HEK293T (cell line): ENCODE data around the gene OR7C2.

Experiments used
- BHLHE40 ChIP-seq: fragments of 450-650 bp; IDR thresholded peaks from 2 replicates; pipeline ENCODE4 v1.6.1; 2016; ENCODE audit warnings: mild to moderate bottlenecking, moderate library complexity, borderline replicate concordance
- NFRKB ChIP-seq: fragments of 450-650 bp; IDR thresholded peaks from 2 replicates; pipeline ENCODE4 v1.6.1; 2016; ENCODE audit warnings: mild to moderate bottlenecking, moderate library complexity
- SUZ12 ChIP-seq: fragments of 450-650 bp; IDR thresholded peaks from 2 replicates; pipeline ENCODE4 v1.6.1; 2016; ENCODE audit warnings: mild to moderate bottlenecking
- ZNF384 ChIP-seq: fragments of 450-650 bp; IDR thresholded peaks from 2 replicates; pipeline ENCODE4 v1.6.1; 2016

GRCh38 chr19:14974488-14974887, 33.2 kb downstream of the OR7C2 start:
- TF ChIP-seq SUZ12, result no peak
- TF ChIP-seq NFRKB, result no peak
- TF ChIP-seq BHLHE40, result no peak
- TF ChIP-seq ZNF384, result no peak
